Occipital lobe (tissue), 3 donors: ENCODE data around the gene GOLGA6D. TPM values are rescaled to one million over a fixed set of nuclear protein-coding genes. Genes with fewer than 3 reads are reported as not detected.
A peak's percentile ranks its signal among the peaks of the same experiment; 100 is the strongest.
"Not testable (repeated sequence)": the region's sequence is repeated elsewhere in the genome, so short reads cannot be mapped to it uniquely, and the experiment has no call there.

Source experiments
- DNase-seq: peaks from one replicate; lab custom pipeline; 2025; lab: John Stamatoyannopoulos, UW
- small RNA-seq: library from RNA; depleted of rRNA; stranded (forward); fragments of <200 nt; gene quantifications from one replicate; pipeline ENCODE3, GENCODE V24; 2014
- total RNA-seq: library from RNA; depleted of rRNA; stranded (reverse); fragments of >200 nt; gene quantifications from one replicate; pipeline ENCODE4 v1.2.3, GENCODE V29; 2014

GOLGA6D gene
- total RNA-seq, 1 donor from 2014 or later: not detected

DNA sequence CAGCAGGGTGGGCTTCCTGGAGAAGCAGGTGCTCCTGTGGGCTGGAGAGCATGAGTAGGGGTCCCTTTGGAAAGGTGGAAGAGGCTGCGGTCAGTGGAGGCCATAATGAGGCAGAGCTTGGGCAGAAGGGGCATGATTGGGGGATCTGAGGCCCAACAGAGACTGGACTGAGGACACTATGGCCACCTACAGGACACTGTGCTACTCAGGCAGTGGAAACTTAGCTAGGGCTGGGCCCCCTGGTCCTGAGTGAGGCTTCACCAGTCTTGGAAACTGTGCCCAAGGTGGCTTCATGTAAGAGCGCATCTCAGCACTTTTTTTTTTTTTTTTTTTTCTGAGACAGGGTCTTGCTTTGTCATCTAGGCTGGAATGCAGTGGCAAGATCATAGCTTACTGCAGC is 46.9 kb downstream of the GOLGA6D start:
- no peak for DNase-seq

DNA sequence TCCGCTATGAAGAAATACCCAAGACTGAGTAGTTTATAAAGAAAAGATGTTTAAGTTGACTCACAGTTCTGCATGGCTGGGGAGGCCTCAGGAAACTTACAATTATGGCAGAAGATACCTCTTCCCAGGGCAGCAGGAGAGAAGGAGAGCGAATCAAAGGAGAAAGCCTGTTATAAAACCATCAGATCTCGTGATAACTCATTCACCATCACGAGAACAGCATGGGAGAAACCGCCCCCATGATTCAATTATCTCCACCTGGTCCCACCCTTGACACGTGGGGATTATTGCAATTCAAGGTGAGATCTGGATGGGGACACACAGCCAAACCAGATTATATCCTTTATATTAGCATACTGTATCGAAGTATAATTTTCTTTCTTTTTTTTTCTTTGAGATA is 49.5 kb downstream of the GOLGA6D start:
- not testable (repeated sequence) for DNase-seq

DNA sequence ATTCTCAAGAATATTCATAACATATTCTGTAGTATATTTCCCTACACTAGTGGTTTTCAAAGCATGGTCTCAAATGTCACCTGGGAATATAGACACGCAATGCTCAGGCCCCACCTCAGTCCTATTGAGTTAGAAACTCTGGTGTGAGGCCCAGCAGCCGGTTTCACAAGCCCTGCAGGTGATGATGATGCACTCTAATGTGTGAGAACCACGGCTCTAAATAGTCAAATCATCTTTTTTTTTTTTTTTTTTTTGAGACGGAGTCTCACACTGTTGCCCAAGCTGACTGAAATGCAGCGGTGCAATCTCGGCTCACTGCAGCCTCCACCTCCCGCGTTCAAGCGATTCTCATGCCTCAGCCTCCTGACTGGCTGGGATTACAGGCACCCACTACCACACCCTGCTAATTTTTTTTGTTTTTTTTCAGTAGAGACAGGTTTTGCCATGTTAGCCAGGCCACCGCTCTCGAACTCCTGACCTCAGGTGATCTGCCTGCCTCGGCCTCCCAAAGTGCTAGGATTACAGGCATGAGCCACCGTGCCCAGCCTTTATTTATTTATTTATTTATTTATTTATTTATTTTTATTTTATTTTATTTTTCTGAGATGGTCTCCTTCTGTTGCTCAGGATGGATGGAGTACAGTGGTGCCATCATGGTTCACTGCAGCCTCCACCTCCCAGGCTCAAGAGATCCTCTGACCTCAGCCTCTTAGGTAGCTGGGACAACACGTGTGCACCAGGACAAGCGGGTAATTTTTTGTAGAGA is 51.2 kb downstream of the GOLGA6D start:
- not testable (repeated sequence) for DNase-seq

DNA sequence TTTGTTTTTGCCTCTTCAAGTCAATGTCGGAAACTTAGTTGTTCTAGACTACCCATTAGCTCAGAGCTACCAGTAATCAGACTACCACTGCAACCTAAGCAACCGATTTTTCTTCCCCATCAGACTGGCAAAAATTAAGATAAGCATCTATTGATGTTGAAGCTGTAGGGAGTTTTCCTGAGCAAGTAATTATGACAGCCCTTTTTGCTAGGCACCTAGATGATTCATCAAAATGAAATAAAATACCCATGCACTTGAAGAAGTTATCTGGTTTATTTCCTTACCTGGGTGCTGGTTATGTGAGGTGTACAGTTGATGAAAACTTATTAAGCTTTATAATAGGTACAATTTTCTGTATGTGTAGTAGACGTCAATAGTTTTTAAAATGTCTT is 52.7 kb downstream of the GOLGA6D start:
- DNase-seq: no peak

DNA sequence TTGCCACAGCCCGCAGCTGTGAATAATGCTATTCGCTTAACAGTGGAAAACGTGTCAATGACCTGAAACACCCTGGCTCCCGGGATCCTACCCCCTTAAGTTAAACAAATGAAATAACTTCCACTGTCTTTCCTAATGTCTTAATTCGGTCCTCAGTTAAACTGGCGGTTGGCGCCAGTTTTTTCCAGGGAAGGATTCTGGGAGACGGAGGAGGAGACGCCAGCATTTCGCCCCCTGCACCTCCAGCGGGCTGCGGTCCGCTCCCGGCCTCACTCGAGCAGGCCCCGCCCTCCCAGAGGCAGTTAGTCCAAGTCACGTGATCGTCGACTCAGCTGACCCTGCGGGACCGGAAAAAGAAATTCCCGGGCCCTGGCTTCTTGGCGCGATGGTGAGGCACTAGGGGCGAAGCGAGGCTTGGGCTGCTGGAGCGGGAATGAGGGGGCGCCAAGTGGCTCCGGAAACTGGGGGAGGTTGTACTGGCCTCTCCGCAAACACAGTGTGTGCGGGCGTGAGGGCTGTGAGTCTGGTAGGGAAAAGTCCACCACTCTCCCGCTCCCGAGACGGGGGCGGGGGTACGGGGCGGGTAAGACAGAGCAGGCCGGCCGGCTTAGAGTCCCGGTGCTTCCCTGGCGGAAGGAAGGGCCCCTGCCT is 53.2 kb downstream of the GOLGA6D start, which contains the start of gene COMMD4:
TSS of gene COMMD4 (plus strand) at position 359 of the 651 bp plus-strand sequence. CDS start at position 386, 27 bp downstream.
- DNase-seq: peak; percentile 94

DNA sequence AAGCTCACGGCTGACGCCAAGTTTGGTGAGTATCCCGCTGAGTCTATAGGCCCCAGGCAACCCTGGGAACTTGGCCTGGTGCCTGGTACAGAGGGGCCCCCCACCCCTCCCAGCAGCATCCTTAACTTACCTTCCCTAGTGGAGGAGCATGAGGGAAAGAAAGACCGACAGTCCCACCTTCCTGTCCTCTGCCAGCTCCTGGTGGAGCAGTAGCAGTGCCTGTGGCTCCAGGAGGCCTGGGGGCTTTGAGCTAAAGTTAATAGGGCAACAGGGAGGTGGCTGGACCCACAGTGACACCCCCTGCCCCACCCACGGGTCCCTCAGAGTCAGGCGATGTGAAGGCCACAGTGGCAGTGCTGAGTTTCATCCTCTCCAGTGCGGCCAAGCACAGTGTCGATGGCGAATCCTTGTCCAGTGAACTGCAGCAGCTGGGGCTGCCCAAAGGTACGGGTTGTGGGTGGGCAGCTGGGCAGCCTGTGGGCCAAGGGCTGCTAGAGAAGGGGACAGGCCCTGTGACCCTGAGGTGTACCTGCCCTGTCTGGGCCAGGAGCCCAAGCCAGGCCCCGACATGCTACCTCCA is 56.1 kb downstream of the GOLGA6D start:
- no peak for DNase-seq

DNA sequence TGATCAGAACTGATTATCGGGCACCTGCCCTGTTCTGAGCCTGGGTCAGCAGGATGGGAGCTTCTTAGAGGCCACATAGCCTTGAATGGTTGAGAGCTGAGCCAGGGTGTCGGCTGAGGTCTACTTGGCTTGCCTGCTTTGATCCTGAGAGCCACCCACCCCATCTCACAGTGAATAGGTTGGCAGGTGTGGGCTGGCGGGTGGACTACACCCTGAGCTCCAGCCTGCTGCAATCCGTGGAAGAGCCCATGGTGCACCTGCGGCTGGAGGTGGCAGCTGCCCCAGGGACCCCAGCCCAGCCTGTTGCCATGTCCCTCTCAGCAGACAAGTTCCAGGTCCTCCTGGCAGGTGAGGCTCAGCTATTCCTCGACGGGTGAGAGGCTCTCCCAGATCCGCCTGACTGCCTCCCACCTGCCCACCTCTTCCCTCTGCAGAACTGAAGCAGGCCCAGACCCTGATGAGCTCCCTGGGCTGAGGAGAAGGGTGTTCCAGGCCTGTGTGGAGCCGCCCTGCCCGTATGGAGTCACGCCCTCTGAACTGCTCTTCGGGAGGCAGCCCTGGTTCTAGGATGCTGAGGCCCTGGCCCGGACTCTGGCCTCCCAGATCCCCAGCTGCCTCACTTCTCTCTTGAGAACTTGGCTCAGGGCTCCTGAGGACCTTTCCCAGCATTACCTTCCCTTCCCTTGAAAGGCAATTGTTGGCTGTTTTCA is 57.1 kb downstream of the GOLGA6D start:
- DNase-seq: no peak

DNA sequence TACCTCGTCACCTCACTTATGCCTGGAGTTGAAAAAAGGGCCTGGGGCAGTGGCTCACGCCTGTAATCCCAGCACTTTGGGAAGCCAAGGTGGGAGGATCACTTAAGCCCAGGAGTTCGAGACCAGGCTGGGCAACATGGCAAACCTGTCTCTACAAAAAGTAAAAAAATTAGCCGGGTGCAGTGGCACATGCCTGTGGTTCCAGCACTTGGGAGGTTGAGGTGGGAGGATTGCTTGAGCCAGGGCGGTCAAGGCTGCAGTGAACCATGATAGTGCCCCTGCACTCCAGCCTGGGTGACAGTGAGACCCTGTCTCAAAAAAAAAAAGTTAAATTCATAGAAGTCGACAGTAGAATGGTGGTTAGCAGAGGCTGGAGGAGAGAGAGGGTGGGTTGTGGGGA is 59.6 kb downstream of the GOLGA6D start:
- DNase-seq: no peak

DNA sequence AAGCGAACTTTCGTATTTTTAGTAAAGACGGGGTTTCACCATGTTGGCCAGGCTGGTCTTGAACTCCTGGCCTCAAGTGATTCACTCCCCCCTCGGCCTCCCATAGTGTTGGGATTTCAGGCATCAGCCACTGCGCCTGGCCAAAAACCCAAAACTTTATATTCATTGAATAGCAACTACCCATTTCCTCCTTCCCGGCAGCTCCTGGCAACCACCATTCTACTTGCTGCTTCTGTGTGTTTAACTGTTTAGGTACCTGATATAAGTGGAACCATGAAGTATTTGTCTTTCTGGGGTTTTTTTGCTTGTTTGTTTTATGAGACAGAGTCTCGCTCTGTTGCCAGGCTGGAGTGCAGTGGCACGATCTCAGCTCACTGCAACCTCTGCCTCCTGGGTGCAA is 61.3 kb downstream of the GOLGA6D start:
- DNase-seq: not testable (repeated sequence)

Small RNA genes within 50 kb of the gene (small RNA-seq; reads per million reads assigned to genes)
- gene AC068338.1 (not detected), gene RN7SL327P (not detected), gene RN7SL489P (not detected)

Other genes starting within 250 kb of the GOLGA6D start
- 0.31 TPM for gene C15orf39, start 81.0 kb upstream of the GOLGA6D start, total RNA-seq
- not detected for gene GOLGA6C, start 24.5 kb upstream of the GOLGA6D start, total RNA-seq
- gene COMMD4, start 53.2 kb downstream of the GOLGA6D start, total RNA-seq: 17.5 TPM
- 26.2 TPM for gene NEIL1, start 64.2 kb downstream of the GOLGA6D start, total RNA-seq
- 70.3 TPM for gene MAN2C1, start 85.8 kb downstream of the GOLGA6D start, total RNA-seq
- gene SIN3A, start 168.9 kb downstream of the GOLGA6D start, total RNA-seq: 34.8 TPM